ENCODE results near the gene IL24.

DNA sequence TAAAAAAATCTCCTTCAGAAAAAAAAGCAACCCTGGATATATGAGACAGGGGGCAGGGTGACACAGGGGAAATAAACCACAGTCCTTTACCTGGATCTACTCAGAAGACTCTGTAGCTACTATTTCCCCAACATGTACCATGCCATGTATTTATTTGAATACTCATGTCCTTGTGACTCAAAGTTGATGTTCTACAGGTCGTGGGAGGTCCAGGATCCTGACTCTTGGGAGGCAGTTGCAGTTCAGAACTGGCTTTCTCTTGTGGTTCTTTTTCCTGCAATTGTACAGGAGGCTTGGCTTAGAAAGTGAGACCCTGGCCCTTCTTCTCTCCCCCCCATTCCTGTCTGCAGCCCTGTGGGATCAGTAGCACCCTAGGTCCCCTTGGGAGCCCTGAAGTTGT is 5.8 kb upstream of the IL24 start:
- TF ChIP-seq ZNF274 (IDR thresholded peaks at IDR 0.05; ENCODE audit: insufficient read depth, insufficient read length) (no peak), NFYA (IDR thresholded peaks at IDR 0.05; ENCODE audit: borderline replicate concordance, low read depth, low read length) (no peak), KDM1A (IDR thresholded peaks at IDR 0.05; ENCODE audit: borderline replicate concordance) (no peak), SRF (IDR thresholded peaks at IDR 0.05; ENCODE audit: low read depth in 2 of 2, low read length in 2 of 2) (no peak)
- TF ChIP-seq, protein P1, sequence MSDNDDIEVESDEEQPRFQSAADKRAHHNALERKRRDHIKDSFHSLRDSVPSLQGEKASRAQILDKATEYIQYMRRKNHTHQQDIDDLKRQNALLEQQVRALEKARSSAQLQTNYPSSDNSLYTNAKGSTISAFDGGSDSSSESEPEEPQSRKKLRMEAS (IDR thresholded peaks at IDR 0.05; ENCODE audit: low read depth, low read length): no peak
